ENCODE measurements around the gene CHD6.

CHD6 gene

GRCh38 chr20:41617902-41618806 lies at the start of gene CHD6:
CHD6 (minus strand) TSS chr20:41618377; CDS start chr20:41551337, 67,040 bp downstream.
- peak; percentile 100 for DNase-seq

GRCh38 chr20:41664584-41664983 lies 46.4 kb upstream of the CHD6 start:
- no peak for DNase-seq

- no peak for DNase-seq
Observed at GRCh38 chr20:41657655-41658054, 39.5 kb upstream of the CHD6 start.

- DNase-seq: no peak
Observed at GRCh38 chr20:41655962-41656618, 37.9 kb upstream of the CHD6 start.

GRCh38 chr20:41654884-41655283 lies 36.7 kb upstream of the CHD6 start:
- no peak for DNase-seq

- no peak for DNase-seq
Observed at GRCh38 chr20:41654292-41654691, 36.1 kb upstream of the CHD6 start.

- no peak for DNase-seq
Observed at GRCh38 chr20:41650231-41650948, 32.2 kb upstream of the CHD6 start.

GRCh38 chr20:41649489-41649888 lies 31.3 kb upstream of the CHD6 start:
- DNase-seq: no peak

GRCh38 chr20:41645372-41645771 lies 27.2 kb upstream of the CHD6 start:
- DNase-seq: no peak

- no peak for DNase-seq
Observed at GRCh38 chr20:41643504-41643938, 25.3 kb upstream of the CHD6 start.

- DNase-seq: no peak
Observed at GRCh38 chr20:41639630-41640029, 21.5 kb upstream of the CHD6 start.

GRCh38 chr20:41638456-41638855 lies 20.3 kb upstream of the CHD6 start:
- DNase-seq: no peak

- DNase-seq: no peak
Observed at GRCh38 chr20:41635158-41635557, 17.0 kb upstream of the CHD6 start.

GRCh38 chr20:41632896-41633295 lies 14.7 kb upstream of the CHD6 start:
- no peak for DNase-seq

GRCh38 chr20:41631826-41632225 lies 13.6 kb upstream of the CHD6 start:
- no peak for DNase-seq

GRCh38 chr20:41630846-41631245 lies 12.7 kb upstream of the CHD6 start:
- DNase-seq: no peak

GRCh38 chr20:41627611-41628244 lies 9.6 kb upstream of the CHD6 start:
- no peak for DNase-seq

GRCh38 chr20:41627001-41627495 lies 8.9 kb upstream of the CHD6 start:
- no peak for DNase-seq

- DNase-seq: no peak
Observed at GRCh38 chr20:41623625-41624375, 5.6 kb upstream of the CHD6 start.

- DNase-seq: no peak
Observed at GRCh38 chr20:41622584-41622983, 4.4 kb upstream of the CHD6 start.

GRCh38 chr20:41621971-41622370 lies 3.8 kb upstream of the CHD6 start:
- no peak for DNase-seq

- DNase-seq: no peak
Observed at GRCh38 chr20:41621421-41621820, 3.2 kb upstream of the CHD6 start.
